Ascending aorta (tissue), 2 donors: ENCODE results near the gene PBX3. TPM values are rescaled to one million over a fixed set of nuclear protein-coding genes. Genes with fewer than 3 reads are reported as not detected.

Experiments used
- DNase-seq, 2 donors: peaks; one replicate each; pipeline ENCODE4 v3.0.0-alpha.2; 2019; ENCODE audit warnings: low spot score in 2 of 2
- H3K27ac ChIP-seq, 2 donors: fragments of 200-600 bp; sonication (generic); one replicate each; pipeline ENCODE4 v1.5.1; 2016 to 2017; ENCODE audit warnings: mild to moderate bottlenecking in 1 of 2
- H3K27me3 ChIP-seq: fragments of 200-600 bp; sonication (generic); one replicate; pipeline ENCODE4 v1.5.1; 2017
- H3K36me3 ChIP-seq, 2 donors: fragments of 200-600 bp; sonication (generic); one replicate each; pipeline ENCODE4 v1.5.1; 2016
- H3K4me1 ChIP-seq, 2 donors: fragments of 200-600 bp; sonication (generic); one replicate each; pipeline ENCODE4 v1.5.1; 2016 to 2017; ENCODE audit warnings: mild to moderate bottlenecking in 1 of 2
- H3K4me3 ChIP-seq, 2 donors: fragments of 200-600 bp; sonication (generic); one replicate each; pipeline ENCODE4 v1.5.1; 2016 to 2017; ENCODE audit warnings: mild to moderate bottlenecking in 1 of 2
- H3K9me3 ChIP-seq, 2 donors: fragments of 200-600 bp; sonication (generic); one replicate each; pipeline ENCODE4 v1.5.1; 2016
- intact Hi-C: fragments of 100-400 bp; cut with DNase I; formaldehyde crosslinking; loops from one replicate; pipeline ENCODE4 v1.15.1; 2023
- total RNA-seq: library from RNA; depleted of rRNA; stranded (reverse); fragments of >200 nt; gene quantifications from one replicate; pipeline ENCODE4 v1.1.0, GENCODE V29; 2016
- TF ChIP-seq, protein P1 (sequence below), 3 experiments: fragments of 200-600 bp in 2 of 3; fragments of 450-650 bp in 1 of 3; sonication (generic) in 2 of 3; IDR thresholded peaks; one replicate each; pipeline ENCODE4 v1.5.1; 2016 to 2019; ENCODE audit warnings: antibody characterized with exemption in 3 of 3, mild to moderate bottlenecking in 1 of 3, moderate library complexity in 1 of 3

The PBX3 gene
- total RNA-seq, 1 donor from 2014 or later = 24.3 TPM

GRCh38 chr9:125754096-125754495, 6.9 kb downstream of the PBX3 start:
- intact Hi-C loops = no loop called here
- TF ChIP-seq, protein P1, sequence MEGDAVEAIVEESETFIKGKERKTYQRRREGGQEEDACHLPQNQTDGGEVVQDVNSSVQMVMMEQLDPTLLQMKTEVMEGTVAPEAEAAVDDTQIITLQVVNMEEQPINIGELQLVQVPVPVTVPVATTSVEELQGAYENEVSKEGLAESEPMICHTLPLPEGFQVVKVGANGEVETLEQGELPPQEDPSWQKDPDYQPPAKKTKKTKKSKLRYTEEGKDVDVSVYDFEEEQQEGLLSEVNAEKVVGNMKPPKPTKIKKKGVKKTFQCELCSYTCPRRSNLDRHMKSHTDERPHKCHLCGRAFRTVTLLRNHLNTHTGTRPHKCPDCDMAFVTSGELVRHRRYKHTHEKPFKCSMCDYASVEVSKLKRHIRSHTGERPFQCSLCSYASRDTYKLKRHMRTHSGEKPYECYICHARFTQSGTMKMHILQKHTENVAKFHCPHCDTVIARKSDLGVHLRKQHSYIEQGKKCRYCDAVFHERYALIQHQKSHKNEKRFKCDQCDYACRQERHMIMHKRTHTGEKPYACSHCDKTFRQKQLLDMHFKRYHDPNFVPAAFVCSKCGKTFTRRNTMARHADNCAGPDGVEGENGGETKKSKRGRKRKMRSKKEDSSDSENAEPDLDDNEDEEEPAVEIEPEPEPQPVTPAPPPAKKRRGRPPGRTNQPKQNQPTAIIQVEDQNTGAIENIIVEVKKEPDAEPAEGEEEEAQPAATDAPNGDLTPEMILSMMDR (IDR thresholded peaks at IDR 0.05) = no peak
- H3K27ac ChIP-seq = no peak overlapping the region
- DNase-seq = no peak
- no peaks in the 10 kb centered on the region for H3K27me3 ChIP-seq
- no peaks in the 10 kb centered on the region for H3K4me1 ChIP-seq
- H3K9me3 ChIP-seq = no peaks in the 10 kb centered on the region
- H3K4me3 ChIP-seq = no peak overlapping the region
- H3K36me3 ChIP-seq = no peaks in the 10 kb centered on the region

- intact Hi-C loops = no loop called here
- no peak overlapping the region for H3K27ac ChIP-seq
- H3K36me3 ChIP-seq = no peaks in the 10 kb centered on the region
- TF ChIP-seq, protein P1 (IDR thresholded peaks at IDR 0.05) = no peak
- no peak for DNase-seq
- no peak overlapping the region for H3K4me3 ChIP-seq
- H3K4me1 ChIP-seq = no peaks in the 10 kb centered on the region
- no peaks in the 10 kb centered on the region for H3K27me3 ChIP-seq
- no peaks in the 10 kb centered on the region for H3K9me3 ChIP-seq
Observed at GRCh38 chr9:125755340-125755739, 8.2 kb downstream of the PBX3 start.

DNA sequence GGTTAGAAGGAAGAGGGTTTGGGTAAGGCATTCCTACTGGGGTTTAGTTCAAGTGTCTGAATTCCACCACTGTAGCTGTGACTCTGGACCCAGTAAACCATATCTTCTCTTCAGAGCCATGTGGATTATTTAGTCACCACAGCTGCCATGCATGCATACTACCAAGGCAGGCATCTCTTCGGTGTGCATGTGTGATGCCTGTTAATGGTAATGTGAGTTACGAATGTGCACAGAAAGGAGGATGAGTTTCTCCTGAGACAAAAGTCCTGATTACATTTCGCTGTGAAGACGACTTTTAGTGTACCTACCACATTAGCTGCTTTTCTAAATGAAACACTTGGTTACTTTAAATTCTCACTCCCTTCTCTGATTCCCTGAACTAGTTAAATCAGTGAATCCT, 9.3 kb downstream of the PBX3 start:
- no peaks in the 10 kb centered on the region for H3K4me1 ChIP-seq
- no peak overlapping the region for H3K4me3 ChIP-seq
- TF ChIP-seq, protein P1 (IDR thresholded peaks at IDR 0.05) = no peak
- DNase-seq = no peak
- no peak overlapping the region for H3K27ac ChIP-seq
- no peaks in the 10 kb centered on the region for H3K36me3 ChIP-seq
- no peaks in the 10 kb centered on the region for H3K27me3 ChIP-seq
- intact Hi-C loops = no loop called here
- H3K9me3 ChIP-seq = no peaks in the 10 kb centered on the region

DNA sequence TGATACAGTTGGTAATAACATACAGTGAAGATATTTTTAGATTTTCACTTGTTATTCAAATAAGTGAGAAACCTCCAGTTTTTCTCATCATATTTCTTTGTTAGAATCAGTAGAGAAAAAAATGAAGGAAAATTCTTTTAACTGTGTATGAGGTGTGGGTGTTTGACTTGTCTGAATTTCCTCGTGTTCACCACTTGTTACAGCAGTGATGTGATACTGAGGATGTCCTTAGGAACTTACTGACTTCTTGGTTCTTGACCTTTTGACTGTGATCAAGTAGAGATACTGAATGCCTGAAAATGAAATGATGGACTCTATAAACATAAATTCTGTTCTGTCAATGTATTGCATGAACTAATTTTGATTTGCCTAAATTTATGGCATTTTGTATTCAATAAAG, 10.7 kb downstream of the PBX3 start:
- Histone ChIP-seq H3K27me3 (no peaks in the 10 kb centered on the region), H3K27ac (no peak overlapping the region), H3K4me1 (no peaks in the 10 kb centered on the region), H3K4me3 (no peak overlapping the region), H3K9me3 (no peaks in the 10 kb centered on the region), H3K36me3 (no peaks in the 10 kb centered on the region)
- TF ChIP-seq, protein P1 (IDR thresholded peaks at IDR 0.05) = no peak
- intact Hi-C loops = no loop called here
- no peak for DNase-seq

DNA sequence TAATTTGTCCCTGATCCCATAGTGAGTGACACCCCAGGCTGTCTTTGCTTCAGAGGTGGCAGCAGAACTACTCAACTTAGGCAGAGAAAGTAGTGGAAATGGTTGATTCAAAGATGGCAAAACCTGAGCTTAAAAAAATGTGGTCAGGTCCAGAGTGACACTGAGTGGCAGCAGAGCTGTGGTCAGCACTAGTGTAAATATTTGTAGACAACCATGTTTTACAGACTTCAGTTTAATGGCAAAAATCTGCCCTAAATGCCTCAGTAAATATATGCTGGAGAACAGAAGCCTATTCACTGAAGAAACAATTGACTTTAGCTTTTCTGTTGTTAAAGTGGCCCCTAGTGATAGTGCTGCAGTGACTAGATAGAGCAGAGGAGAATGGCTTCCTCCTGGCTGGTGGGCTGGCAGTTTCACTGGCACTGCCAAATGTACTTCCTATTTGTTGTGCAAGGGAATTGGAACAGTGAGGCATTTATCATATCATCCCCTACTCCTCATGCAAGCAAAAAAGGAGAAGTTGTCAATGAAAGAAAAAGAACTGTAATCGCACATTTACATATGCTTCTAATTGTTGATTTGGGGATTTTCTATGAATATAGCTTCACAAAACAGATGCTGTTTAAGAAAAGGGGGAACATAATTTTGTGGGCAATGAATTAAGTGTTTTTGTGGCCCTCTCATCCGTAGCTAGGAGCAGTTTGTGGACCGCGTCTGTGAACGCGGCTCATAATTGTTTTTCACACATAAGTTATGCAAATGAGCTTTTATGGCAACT, 12.0 kb downstream of the PBX3 start:
- H3K36me3 ChIP-seq = no peaks in the 10 kb centered on the region
- peak overlapping the region in 1 of 2 donors; percentile 24 for H3K4me3 ChIP-seq
- intact Hi-C loops = no loop called here
- H3K9me3 ChIP-seq = no peaks in the 10 kb centered on the region
- no peaks in the 10 kb centered on the region for H3K27me3 ChIP-seq
- H3K27ac ChIP-seq = no peak overlapping the region
- no peak for DNase-seq
- TF ChIP-seq, protein P1 (IDR thresholded peaks at IDR 0.05) = no peak
- no peaks in the 10 kb centered on the region for H3K4me1 ChIP-seq
